ENCODE data around the gene MSI2. TPM values are rescaled to one million over a fixed set of nuclear protein-coding genes. Genes with fewer than 3 reads are reported as not detected.
A peak's percentile ranks its signal among the peaks of the same experiment; 100 is the strongest.

Gene MSI2
- polyA plus RNA-seq, 1 experiment = 9.2 TPM

DNA sequence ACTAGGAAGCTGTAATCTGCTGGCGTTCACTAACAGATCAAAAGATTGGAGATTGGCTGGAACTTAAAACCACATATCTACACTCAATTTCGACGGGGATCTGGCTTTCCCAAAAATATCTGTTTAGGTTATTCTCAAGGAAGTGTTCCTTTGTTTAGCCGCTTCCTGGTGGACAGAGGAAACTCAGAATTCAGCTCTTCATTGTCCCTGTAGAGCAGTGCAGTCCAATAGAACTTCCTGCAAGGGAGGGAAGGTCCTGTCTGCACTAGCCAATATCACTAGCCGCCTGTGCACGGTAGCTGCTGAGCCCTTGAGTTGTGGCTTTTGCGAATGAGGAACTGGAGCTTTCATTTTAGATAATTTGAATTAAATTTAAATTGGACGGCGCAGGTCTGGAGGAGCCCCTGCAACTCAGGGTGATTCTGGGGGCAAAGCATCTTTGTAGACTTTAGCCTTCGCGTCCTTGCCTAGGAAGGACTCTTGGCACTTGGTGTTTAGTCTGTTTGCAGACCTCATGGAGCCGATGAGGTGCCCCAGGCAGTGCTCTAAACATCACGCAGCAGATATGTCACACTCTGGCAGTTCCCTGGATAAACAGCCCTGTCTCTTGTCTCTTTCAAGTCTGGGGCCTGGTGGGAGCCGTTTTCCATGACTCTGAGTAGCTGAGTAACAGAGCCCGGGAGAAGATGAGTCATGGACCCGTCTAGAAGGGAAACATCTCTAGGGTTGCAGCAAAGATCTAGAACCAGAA, 366.5 kb downstream of the MSI2 start:
- DNase-seq (ENCODE audit: low read depth) = peak; percentile 19
- H3K4me3 ChIP-seq (ENCODE audit: low read depth, low read length) = no peak overlapping the region
- POLR2A ChIA-PET = interaction anchor here (0.6 kb wide), 1 partner anchor 295 kb away, joined by 4 read pairs; no protein-coding TSS in a partner anchor
- CTCF ChIA-PET = interaction anchor here (0.6 to 3.5 kb wide), 5 partner anchors 13 to 376 kb away, joined by 3 to 18 read pairs (median 3); no protein-coding TSS in a partner anchor
- H3K36me3 ChIP-seq (ENCODE audit: control insufficient read depth, insufficient read depth, low read length) = no peaks in the 10 kb centered on the region
- H3K27me3 ChIP-seq (ENCODE audit: control insufficient read depth, insufficient read depth, low read length) = no peaks in the 10 kb centered on the region
- TF ChIP-seq, protein P1, sequence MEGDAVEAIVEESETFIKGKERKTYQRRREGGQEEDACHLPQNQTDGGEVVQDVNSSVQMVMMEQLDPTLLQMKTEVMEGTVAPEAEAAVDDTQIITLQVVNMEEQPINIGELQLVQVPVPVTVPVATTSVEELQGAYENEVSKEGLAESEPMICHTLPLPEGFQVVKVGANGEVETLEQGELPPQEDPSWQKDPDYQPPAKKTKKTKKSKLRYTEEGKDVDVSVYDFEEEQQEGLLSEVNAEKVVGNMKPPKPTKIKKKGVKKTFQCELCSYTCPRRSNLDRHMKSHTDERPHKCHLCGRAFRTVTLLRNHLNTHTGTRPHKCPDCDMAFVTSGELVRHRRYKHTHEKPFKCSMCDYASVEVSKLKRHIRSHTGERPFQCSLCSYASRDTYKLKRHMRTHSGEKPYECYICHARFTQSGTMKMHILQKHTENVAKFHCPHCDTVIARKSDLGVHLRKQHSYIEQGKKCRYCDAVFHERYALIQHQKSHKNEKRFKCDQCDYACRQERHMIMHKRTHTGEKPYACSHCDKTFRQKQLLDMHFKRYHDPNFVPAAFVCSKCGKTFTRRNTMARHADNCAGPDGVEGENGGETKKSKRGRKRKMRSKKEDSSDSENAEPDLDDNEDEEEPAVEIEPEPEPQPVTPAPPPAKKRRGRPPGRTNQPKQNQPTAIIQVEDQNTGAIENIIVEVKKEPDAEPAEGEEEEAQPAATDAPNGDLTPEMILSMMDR (IDR thresholded peaks at IDR 0.05; ENCODE audit: insufficient read depth, low read depth, low read length) = no peak

DNA sequence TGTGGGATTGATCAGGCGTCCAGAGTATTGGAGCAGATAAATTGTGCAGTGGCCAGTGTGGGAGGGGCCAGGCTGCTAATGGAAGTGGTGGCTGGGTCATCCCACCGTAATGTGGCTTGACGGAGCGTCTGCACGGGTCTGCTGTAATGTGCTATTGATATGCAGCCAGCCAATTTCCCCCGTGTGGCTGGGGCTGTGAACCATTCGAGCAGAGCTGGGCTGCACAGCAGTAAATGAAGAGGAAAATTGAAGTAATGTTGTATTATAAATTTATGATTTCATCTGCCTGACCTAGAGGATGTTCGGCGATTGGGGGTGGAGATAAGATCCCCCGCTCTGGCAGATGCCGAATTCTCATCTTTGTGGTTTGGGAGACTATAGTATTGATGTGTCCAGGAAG, 367.3 kb downstream of the MSI2 start:
- CTCF ChIA-PET = interaction anchor here (1.0 to 3.5 kb wide), 2 partner anchors 12 to 24 kb away, joined by 3 to 18 read pairs; no protein-coding TSS in a partner anchor
- no peak for DNase-seq (ENCODE audit: low read depth)
- Histone ChIP-seq H3K4me3 (ENCODE audit: low read depth, low read length) (no peak overlapping the region), H3K36me3 (ENCODE audit: control insufficient read depth, insufficient read depth, low read length) (no peaks in the 10 kb centered on the region), H3K27me3 (ENCODE audit: control insufficient read depth, insufficient read depth, low read length) (no peaks in the 10 kb centered on the region)
- TF ChIP-seq, protein P1 (IDR thresholded peaks at IDR 0.05; ENCODE audit: insufficient read depth, low read depth, low read length) = no peak
- POLR2A ChIA-PET = no interaction called here

DNA sequence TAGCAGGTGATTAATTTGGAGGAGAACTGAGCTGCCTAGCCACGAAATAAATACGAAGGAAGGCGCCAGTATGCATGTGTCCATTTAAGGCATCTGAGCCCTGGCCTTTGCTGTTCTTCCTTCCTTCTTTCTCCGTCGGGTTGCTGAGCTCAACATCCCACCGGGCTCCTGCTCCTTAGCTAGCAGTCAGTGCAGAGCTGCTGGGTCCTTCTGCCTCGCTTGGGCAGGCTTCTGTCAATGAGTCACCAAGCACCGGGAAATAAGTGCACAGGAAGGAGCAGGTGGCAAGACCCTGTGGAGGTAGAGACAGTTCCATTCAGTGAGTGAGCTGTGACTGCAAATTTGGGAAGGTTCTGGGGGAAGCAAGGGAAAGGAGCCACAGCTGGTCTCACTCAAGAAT, 368.1 kb downstream of the MSI2 start:
- H3K36me3 ChIP-seq (ENCODE audit: control insufficient read depth, insufficient read depth, low read length) = no peaks in the 10 kb centered on the region
- H3K27me3 ChIP-seq (ENCODE audit: control insufficient read depth, insufficient read depth, low read length) = no peaks in the 10 kb centered on the region
- no peak for DNase-seq (ENCODE audit: low read depth)
- TF ChIP-seq, protein P1 (IDR thresholded peaks at IDR 0.05; ENCODE audit: insufficient read depth, low read depth, low read length) = no peak
- ChIA-PET POLR2A (interaction anchor here (0.6 kb wide), 1 partner anchor 1494 kb away, joined by 3 read pairs; no protein-coding TSS in a partner anchor), CTCF (interaction anchor here (3.5 kb wide), 1 partner anchor 25 kb away, joined by 18 read pairs; no protein-coding TSS in a partner anchor)
- no peak overlapping the region for H3K4me3 ChIP-seq (ENCODE audit: low read depth, low read length)

DNA sequence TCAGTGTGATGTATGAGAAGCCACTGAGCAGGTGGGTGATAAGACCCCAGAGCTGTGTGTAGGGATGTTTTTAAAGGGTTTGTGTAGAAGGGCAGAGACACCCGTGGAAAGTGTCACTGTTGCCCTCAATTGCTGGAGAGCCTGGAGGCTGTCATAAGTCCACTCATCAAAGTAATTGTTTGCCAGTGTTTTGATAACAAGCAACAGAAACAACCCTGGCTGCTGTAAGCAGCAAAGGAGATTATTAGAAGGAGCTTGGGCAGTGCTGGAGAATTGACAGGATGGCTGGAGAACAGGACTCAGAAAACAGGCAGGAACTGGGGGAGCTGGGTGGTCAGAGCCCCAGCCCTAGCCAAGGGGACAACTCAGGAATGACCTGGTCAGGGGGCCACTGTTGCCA, 369.2 kb downstream of the MSI2 start:
- TF ChIP-seq, protein P1 (IDR thresholded peaks at IDR 0.05; ENCODE audit: insufficient read depth, low read depth, low read length) = no peak
- DNase-seq (ENCODE audit: low read depth) = no peak
- CTCF ChIA-PET = interaction anchor here (0.8 to 2.2 kb wide), 2 partner anchors 28 to 46 kb away, joined by 3 to 7 read pairs; no protein-coding TSS in a partner anchor
- no peaks in the 10 kb centered on the region for H3K27me3 ChIP-seq (ENCODE audit: control insufficient read depth, insufficient read depth, low read length)
- H3K4me3 ChIP-seq (ENCODE audit: low read depth, low read length) = no peak overlapping the region
- H3K36me3 ChIP-seq (ENCODE audit: control insufficient read depth, insufficient read depth, low read length) = no peaks in the 10 kb centered on the region
- POLR2A ChIA-PET = no interaction called here

DNA sequence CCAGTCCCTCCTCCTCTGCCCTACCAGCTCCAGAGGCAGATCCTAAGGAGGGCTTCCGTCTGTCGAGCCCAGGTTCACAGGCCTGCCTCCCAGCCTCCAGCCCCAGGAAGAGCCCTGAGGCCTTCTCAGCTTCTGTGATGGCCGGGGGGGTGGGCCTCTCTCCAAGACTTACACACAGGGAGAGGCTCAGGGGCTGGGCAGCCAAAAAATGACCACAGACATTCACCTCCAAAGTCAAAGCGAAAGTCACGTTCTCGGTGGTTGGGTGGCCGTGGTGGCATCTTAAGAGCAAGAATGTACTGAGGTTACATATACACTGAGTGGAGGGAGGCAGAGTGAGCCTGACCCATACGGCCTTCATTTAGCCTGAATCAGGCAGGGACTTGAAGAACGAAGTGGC, 369.6 kb downstream of the MSI2 start:
- Histone ChIP-seq H3K27me3 (ENCODE audit: control insufficient read depth, insufficient read depth, low read length) (no peaks in the 10 kb centered on the region), H3K36me3 (ENCODE audit: control insufficient read depth, insufficient read depth, low read length) (no peaks in the 10 kb centered on the region), H3K4me3 (ENCODE audit: low read depth, low read length) (no peak overlapping the region)
- TF ChIP-seq, protein P1 (IDR thresholded peaks at IDR 0.05; ENCODE audit: insufficient read depth, low read depth, low read length) = no peak
- DNase-seq (ENCODE audit: low read depth) = no peak
- ChIA-PET CTCF (interaction anchor here (0.8 to 2.2 kb wide), 2 partner anchors 28 to 46 kb away, joined by 3 to 7 read pairs; no protein-coding TSS in a partner anchor), POLR2A (no interaction called here)
